Activated CD8-positive, alpha-beta T cell treated with anti-CD3 and anti-CD28 coated beads, Interleukin-2, amount 10 ng/mL, durations not matched to agents 7 days and 5 days (primary cell): Measurements from ENCODE around the gene OTOGL. TPM values are rescaled to one million over a fixed set of nuclear protein-coding genes. Genes with fewer than 3 reads are reported as not detected.
"Not testable (repeated sequence)": the region's sequence is repeated elsewhere in the genome, so short reads cannot be mapped to it uniquely, and the experiment has no call there.

Experiments
- ATAC-seq: fragments of 150-1000 bp; cut with Tn5 transposase; one replicate; pipeline ENCODE4 v1.10.0; 2021; ENCODE audit warnings: moderate library complexity
- CTCF ChIA-PET: fragments of 350-600 bp; sonication (Branson Sonifier 250); formaldehyde crosslinking; loops from one replicate; lab custom pipeline; 2021; ENCODE audit warnings: antibody characterized with exemption; lab: Charles Lee
- POLR2A ChIA-PET: fragments of 350-600 bp; sonication (Branson Sonifier 250); formaldehyde crosslinking; loops from one replicate; lab custom pipeline; 2021; ENCODE audit warnings: antibody characterized with exemption; lab: Charles Lee
- DNase-seq: peaks from one replicate; pipeline ENCODE4 v3.0.0-alpha.2; 2020
- H3K27ac Mint-ChIP-seq: one replicate; pipeline ENCODE4 v1.8.0; 2021; ENCODE audit warnings: mild to moderate bottlenecking, mixed read lengths
- H3K27me3 Mint-ChIP-seq: one replicate; pipeline ENCODE4 v1.8.0; 2021; ENCODE audit warnings: low read depth, mixed read lengths
- H3K36me3 Mint-ChIP-seq: one replicate; pipeline ENCODE4 v1.8.0; 2021; ENCODE audit warnings: low read depth, mixed read lengths
- H3K4me1 Mint-ChIP-seq: one replicate; pipeline ENCODE4 v1.8.0; 2021; ENCODE audit warnings: low read depth, mixed read lengths
- H3K4me3 Mint-ChIP-seq: one replicate; pipeline ENCODE4 v1.8.0; 2021; ENCODE audit warnings: mild to moderate bottlenecking, mixed read lengths
- H3K9me3 Mint-ChIP-seq: one replicate; pipeline ENCODE4 v1.8.0; 2022; ENCODE audit warnings: mixed read lengths; ENCODE audit not compliant: insufficient read depth
- total RNA-seq, 2 experiments: library from RNA; stranded (reverse); gene quantifications; one replicate each; pipeline ENCODE4 v1.2.3, GENCODE V29; 2021

OTOGL gene
- total RNA-seq, 2 experiments from 2014 or later, result not detected

DNA sequence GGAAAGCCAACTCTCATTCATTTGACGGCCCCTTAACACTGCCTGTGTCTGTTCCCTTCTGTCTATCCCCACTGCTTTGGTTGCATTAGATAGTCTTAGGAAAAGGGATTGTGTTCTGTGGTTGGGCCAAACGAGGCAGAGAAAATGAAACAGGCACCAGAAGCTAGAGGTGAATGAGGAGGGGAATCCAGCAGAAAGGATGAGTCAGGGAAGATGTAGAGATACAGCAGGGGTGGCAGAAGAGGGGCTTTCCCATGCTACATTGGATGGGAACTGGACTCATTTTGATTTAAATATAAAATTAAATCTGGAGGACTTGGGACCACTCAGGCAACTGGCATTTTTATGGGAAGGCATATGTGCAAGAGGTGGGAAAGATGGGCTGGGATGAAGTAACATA is 43.3 kb downstream of the OTOGL start:
- Mint-ChIP-seq H3K9me3 (no peaks in the 10 kb centered on the region), H3K27ac (no peak overlapping the region), H3K4me3 (no peak overlapping the region), H3K4me1 (no peaks in the 10 kb centered on the region), H3K27me3 (no peaks in the 10 kb centered on the region), H3K36me3 (no peaks in the 10 kb centered on the region)
- DNase-seq (no peak), ATAC-seq (no peak)
- CTCF ChIA-PET, result interaction anchor here (1.1 kb wide), 1 partner anchor 9 kb away, joined by 3 read pairs; no protein-coding TSS in a partner anchor
- POLR2A ChIA-PET, result no interaction called here

DNA sequence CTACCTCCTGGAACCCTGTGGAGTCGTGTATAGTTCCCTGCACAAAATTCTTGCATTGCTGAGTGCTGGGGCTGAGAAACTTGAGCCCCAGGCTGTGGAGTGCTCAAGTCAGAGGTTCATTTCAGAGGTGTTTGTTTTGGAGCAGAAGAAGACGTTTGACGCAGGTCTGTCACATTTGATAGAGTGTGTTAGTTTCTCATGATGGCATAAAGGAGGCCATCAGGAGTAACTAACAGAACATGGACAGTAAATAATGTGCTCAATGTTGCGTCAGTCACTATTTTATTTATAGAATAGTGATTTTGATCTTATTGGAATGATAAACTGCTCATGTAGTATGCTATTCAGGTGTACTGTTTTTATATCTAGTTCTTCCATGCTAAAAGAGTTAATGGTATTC is 44.2 kb downstream of the OTOGL start:
- no peak for ATAC-seq
- H3K27me3 Mint-ChIP-seq, result no peaks in the 10 kb centered on the region
- no peak overlapping the region for H3K27ac Mint-ChIP-seq
- H3K36me3 Mint-ChIP-seq, result no peaks in the 10 kb centered on the region
- ChIA-PET CTCF (no interaction called here), POLR2A (no interaction called here)
- no peak overlapping the region for H3K4me3 Mint-ChIP-seq
- no peak for DNase-seq
- H3K9me3 Mint-ChIP-seq, result no peaks in the 10 kb centered on the region
- H3K4me1 Mint-ChIP-seq, result no peaks in the 10 kb centered on the region

DNA sequence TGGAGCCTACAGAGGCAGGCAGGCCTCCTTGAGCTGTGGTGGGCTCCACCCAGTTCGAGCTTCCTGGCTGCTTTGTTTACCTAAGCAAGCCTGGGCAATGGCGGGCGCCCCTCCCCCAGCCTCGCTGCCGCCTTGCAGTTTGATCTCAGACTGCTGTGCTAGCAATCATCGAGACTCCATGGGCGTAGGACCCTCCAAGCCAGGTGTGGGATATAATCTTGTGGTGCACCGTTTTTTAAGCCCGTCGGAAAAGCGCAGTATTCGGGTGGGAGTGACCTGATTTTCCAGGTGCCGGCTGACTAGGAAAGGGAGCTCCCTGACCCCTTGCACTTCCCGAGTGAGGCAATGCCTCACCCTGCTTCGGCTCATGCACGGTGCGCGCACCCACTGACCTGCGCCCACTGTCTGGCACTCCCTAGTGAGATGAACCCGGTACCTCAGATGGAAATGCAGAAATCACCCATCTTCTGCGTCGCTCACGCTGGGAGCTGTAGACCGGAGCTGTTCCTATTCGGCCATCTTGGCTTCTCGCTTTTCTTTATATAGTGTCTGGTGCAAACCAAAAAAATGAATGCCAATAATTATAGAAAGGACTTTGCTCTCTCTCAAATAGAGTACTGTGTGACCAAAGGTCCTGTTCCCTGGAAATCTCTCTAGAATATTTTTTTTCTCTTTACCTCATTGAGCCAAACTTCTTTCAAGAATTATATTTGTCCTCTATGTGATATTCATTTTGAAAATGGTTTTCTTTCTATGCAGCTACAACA is 50.4 kb downstream of the OTOGL start:
- H3K4me3 Mint-ChIP-seq, H3K4me1 Mint-ChIP-seq, H3K27ac Mint-ChIP-seq, CTCF ChIA-PET, H3K36me3 Mint-ChIP-seq, H3K9me3 Mint-ChIP-seq, DNase-seq, H3K27me3 Mint-ChIP-seq, POLR2A ChIA-PET, ATAC-seq: not testable (repeated sequence)

DNA sequence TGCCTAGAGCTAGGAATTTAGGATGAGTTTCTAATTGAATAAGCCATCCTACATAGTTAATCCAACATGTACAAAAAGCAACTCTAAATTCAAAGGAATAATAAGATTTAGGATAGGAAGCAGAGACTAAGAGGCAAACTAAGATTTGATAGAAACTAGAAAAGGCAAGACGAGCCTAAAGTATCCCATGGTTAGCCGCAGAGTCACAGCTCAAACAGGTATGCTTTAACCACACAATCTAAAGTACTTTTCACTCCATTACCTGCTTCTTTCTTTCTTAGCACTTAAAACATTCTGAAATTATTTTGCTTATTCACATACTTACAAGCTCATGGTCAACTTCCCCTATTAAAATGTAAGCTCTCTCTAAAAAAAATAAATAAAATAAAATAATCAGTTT is 51.8 kb downstream of the OTOGL start:
- H3K9me3 Mint-ChIP-seq, result peaks cover 9% of the 10 kb centered on the region
- peaks cover 3% of the 10 kb centered on the region for H3K4me1 Mint-ChIP-seq
- H3K36me3 Mint-ChIP-seq, result peaks cover 2% of the 10 kb centered on the region
- POLR2A ChIA-PET, result no interaction called here
- CTCF ChIA-PET, result no interaction called here
- ATAC-seq (no peak), DNase-seq (no peak)
- H3K27ac Mint-ChIP-seq, result no peak overlapping the region
- no peaks in the 10 kb centered on the region for H3K27me3 Mint-ChIP-seq
- H3K4me3 Mint-ChIP-seq, result no peak overlapping the region

DNA sequence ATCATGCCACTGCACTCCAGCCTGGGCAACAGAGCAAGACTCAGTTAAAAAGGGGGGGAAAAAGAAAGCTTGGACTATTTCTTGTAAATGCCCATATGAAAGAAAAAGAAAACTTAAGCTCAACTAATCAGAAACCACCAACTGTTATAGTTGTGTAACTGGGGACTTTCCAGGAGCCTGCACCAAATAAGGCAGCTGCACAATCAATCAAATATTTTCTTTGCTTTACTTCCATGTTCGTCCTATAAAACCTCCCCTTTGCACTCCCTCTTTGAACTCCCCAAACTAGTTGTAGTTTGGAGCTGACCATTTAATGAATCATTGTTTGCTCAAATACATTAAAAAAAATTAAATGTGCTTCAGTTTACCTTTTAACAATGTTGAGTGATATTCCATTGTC is 54.9 kb downstream of the OTOGL start:
- CTCF ChIA-PET, result no interaction called here
- no peak for ATAC-seq

DNA sequence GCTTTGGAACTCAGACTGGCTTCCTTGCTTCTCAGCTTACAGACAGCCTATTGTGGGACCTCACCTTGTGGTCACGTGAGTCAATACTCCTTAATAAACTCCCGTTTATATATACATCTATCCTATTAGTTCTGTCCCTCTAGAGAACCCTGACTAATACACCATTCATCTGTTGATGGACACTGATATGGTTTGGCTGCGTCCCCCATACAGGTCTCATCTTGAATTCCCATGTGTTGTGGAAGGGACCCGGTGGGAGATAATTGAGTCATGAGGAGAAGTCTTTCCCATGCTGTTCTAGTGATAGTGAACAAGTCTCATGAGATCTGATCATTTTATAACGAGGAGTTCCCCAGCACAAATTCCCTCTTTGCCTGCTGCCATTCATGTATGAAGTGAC is 57.0 kb downstream of the OTOGL start:
- ChIA-PET POLR2A (no interaction called here), CTCF (no interaction called here)
- no peak for ATAC-seq
- no peak for DNase-seq
- Mint-ChIP-seq H3K9me3 (peaks cover 9% of the 10 kb centered on the region), H3K36me3 (peaks cover 2% of the 10 kb centered on the region), H3K4me3 (no peak overlapping the region), H3K27ac (no peak overlapping the region), H3K27me3 (peaks cover 3% of the 10 kb centered on the region), H3K4me1 (peaks cover 3% of the 10 kb centered on the region)

More for the DNA sequence above, 54.9 kb downstream of the OTOGL start:
- peaks cover 9% of the 10 kb centered on the region for H3K9me3 Mint-ChIP-seq
- no peak for DNase-seq
- H3K27ac Mint-ChIP-seq, result no peak overlapping the region
- peaks cover 2% of the 10 kb centered on the region for H3K36me3 Mint-ChIP-seq
- H3K27me3 Mint-ChIP-seq, result no peaks in the 10 kb centered on the region
- peaks cover 3% of the 10 kb centered on the region for H3K4me1 Mint-ChIP-seq
- no peak overlapping the region for H3K4me3 Mint-ChIP-seq
- POLR2A ChIA-PET, result no interaction called here

DNA sequence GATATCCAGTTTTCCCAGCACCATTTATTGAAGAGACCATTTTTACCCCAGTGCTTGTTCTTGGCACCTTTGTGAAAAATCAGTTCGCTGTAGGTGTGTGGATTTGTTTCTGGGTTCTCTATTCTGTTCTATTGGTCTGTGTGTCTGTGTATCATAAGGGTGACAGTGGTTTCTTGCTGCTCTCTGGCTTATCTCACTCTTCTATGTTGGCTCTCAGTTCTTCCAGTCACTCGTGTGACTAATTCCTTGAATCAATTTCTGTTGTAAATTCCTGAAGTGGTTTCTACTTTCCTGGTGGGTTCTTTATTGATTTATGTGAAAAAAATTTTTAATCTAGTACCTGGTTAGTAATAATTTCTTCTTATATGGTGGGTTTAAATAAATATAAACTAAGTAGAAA is 58.3 kb downstream of the OTOGL start:
- Mint-ChIP-seq H3K27ac (no peak overlapping the region), H3K36me3 (peaks cover 2% of the 10 kb centered on the region), H3K4me1 (peaks cover 3% of the 10 kb centered on the region), H3K9me3 (peaks cover 9% of the 10 kb centered on the region), H3K27me3 (peaks cover 3% of the 10 kb centered on the region), H3K4me3 (no peak overlapping the region)
- ChIA-PET POLR2A (no interaction called here), CTCF (interaction anchor here (1.1 kb wide), 1 partner anchor 25 kb away, joined by 4 read pairs; no protein-coding TSS in a partner anchor)
- no peak for DNase-seq
- ATAC-seq, result no peak

DNA sequence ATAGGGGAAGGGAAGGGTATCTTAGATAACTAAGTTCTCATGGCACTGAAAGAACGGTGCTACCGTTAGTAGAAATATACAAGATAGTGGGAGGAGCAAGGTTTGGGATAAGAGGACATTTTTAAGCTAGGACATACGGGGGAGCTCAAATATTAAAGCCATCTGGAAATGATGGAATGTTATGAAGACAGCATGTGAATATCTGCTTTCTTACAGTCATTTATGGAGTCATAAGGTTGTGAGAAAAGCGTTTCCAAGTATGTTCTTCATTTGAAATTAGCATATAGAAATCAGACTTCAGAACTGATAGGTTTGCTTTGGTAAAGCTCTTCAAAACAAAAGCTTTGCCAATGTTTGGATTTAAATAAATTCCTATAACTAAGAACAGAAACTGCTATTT is 62.3 kb downstream of the OTOGL start:
- no peaks in the 10 kb centered on the region for H3K36me3 Mint-ChIP-seq
- no peaks in the 10 kb centered on the region for H3K9me3 Mint-ChIP-seq
- CTCF ChIA-PET, result no interaction called here

DNA sequence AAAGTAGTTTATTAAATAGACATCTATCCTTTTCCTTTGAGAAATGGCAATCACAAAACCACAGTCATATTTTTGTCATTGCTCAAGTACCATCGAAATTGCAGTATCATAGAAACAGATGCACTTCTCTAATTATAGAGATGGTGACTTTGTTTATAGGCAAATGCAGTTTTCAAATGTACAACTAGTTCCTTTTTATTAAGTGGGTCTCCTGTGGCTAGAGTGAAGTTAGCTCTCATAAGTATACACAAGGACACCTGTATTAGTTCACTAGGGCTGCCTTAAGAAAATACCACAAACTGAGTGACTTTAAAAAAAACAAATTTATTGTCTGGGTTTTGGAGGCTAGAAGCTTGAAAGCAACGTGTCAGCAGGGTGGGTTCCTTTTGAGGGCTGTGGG is 62.8 kb downstream of the OTOGL start:
- H3K27me3 Mint-ChIP-seq, result peaks cover 3% of the 10 kb centered on the region
- no peak overlapping the region for H3K4me3 Mint-ChIP-seq
- H3K4me1 Mint-ChIP-seq, result no peaks in the 10 kb centered on the region
- no peak for DNase-seq
- no peak overlapping the region for H3K27ac Mint-ChIP-seq
- no peaks in the 10 kb centered on the region for H3K9me3 Mint-ChIP-seq
- ATAC-seq, result no peak
- no peaks in the 10 kb centered on the region for H3K36me3 Mint-ChIP-seq
- POLR2A ChIA-PET, result no interaction called here
- CTCF ChIA-PET, result no interaction called here

More for the DNA sequence above, 62.3 kb downstream of the OTOGL start:
- Mint-ChIP-seq H3K27me3 (peaks cover 3% of the 10 kb centered on the region), H3K4me1 (no peaks in the 10 kb centered on the region), H3K4me3 (no peak overlapping the region), H3K27ac (no peak overlapping the region)
- ATAC-seq (no peak), DNase-seq (no peak)
- POLR2A ChIA-PET, result no interaction called here

DNA sequence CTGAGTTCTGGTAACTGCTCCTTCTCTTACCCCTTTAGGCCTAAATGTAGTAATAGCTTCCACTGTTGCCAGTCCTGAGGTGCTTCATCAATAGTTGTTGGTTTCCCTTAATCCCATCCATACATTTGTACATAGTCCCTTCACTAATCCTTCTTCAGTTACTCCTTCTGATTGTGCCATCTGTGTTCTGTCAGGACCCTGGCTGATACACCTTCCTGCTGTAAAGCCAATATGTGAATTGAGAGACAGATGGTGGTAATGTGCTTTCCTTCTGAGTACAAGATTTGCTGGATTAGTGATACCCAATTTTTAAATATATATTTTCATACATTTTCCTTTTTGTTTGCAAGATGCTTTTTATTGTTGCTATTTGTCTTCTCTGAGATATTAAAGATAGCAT is 66.4 kb downstream of the OTOGL start:
- Mint-ChIP-seq H3K4me3 (no peak overlapping the region), H3K9me3 (no peaks in the 10 kb centered on the region), H3K36me3 (no peaks in the 10 kb centered on the region), H3K4me1 (no peaks in the 10 kb centered on the region), H3K27ac (no peak overlapping the region), H3K27me3 (peaks cover 2% of the 10 kb centered on the region)
- ATAC-seq (no peak), DNase-seq (no peak)
- CTCF ChIA-PET, result no interaction called here
- POLR2A ChIA-PET, result no interaction called here

DNA sequence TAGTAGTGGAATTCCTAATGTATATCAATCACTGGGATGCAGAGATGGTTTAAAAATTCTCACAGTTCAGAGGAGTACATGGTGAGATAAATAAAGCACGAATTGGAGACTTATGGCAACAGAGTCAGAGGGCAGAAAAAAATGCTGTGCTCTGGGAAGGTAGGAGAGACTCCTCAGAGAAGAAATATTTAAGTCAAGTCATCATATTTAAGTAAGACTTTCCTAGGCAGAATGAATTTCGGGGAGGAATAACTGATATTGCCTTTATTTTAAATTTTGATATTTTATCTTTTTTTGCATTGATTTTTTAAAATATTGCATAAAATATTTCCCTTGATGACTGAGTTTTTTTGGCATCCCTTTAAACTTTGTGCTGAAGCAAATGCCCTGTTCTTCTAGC is 67.4 kb downstream of the OTOGL start:
- DNase-seq (no peak), ATAC-seq (no peak)
- H3K27ac Mint-ChIP-seq, result no peak overlapping the region
- H3K9me3 Mint-ChIP-seq, result no peaks in the 10 kb centered on the region
- H3K36me3 Mint-ChIP-seq, result no peaks in the 10 kb centered on the region
- H3K4me1 Mint-ChIP-seq, result no peaks in the 10 kb centered on the region
- H3K4me3 Mint-ChIP-seq, result no peak overlapping the region
- ChIA-PET CTCF (no interaction called here), POLR2A (no interaction called here)
- H3K27me3 Mint-ChIP-seq, result no peaks in the 10 kb centered on the region

DNA sequence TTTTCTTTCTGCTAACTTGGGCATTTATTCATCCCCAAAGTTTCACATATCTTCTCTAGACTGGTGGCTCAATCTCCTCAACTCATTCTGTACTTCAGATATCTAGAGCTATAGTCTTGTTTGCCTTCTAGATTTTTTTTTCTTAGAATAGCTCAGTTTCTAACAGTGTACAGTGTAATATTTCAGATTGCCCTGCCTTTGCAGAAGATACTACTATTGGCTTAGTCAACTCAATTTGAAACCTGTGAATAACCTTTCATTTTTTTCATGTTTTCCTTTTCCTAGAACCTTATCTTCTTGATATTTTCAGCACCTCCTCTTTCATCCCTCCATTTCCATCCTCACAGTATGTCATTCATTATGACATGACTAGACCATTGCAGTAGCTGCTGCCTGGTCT is 69.6 kb downstream of the OTOGL start:
- Mint-ChIP-seq H3K4me3 (no peak overlapping the region), H3K27me3 (peaks cover 4% of the 10 kb centered on the region), H3K27ac (no peak overlapping the region), H3K36me3 (no peaks in the 10 kb centered on the region), H3K9me3 (no peaks in the 10 kb centered on the region), H3K4me1 (no peaks in the 10 kb centered on the region)
- ChIA-PET CTCF (no interaction called here), POLR2A (no interaction called here)
- no peak for ATAC-seq
- no peak for DNase-seq
